Activated T-cell treated with anti-CD3 and anti-CD28 coated beads, Interleukin-2, amount 50 U/mL, for 4 hours (primary cell): ENCODE results near the gene EEF1B2. TPM values are rescaled to one million over a fixed set of nuclear protein-coding genes. Genes with fewer than 3 reads are reported as not detected.
A peak's percentile ranks its signal among the peaks of the same experiment; 100 is the strongest.
"Not testable (repeated sequence)": the region's sequence is repeated elsewhere in the genome, so short reads cannot be mapped to it uniquely, and the experiment has no call there.

Experiments used
- ATAC-seq, 2 donors: fragments of 200-7000 bp; cut with Tn5 transposase; one replicate each; pipeline ENCODE4 v1.10.0; 2021
- DNase-seq: peaks from one replicate; pipeline ENCODE4 v3.0.0-alpha.2; 2020
- H3K27me3 Mint-ChIP-seq: one replicate; pipeline ENCODE4 v1.8.0; 2021; ENCODE audit warnings: low read depth, mixed read lengths
- H3K36me3 Mint-ChIP-seq: one replicate; pipeline ENCODE4 v1.8.0; 2022; ENCODE audit warnings: mixed read lengths; ENCODE audit not compliant: insufficient read depth
- H3K4me1 Mint-ChIP-seq: one replicate; pipeline ENCODE4 v1.8.0; 2021; ENCODE audit warnings: low read depth, mixed read lengths
- H3K4me3 Mint-ChIP-seq: one replicate; pipeline ENCODE4 v1.8.0; 2021; ENCODE audit warnings: mild to moderate bottlenecking, moderate library complexity, mixed read lengths
- H3K9me3 Mint-ChIP-seq: one replicate; pipeline ENCODE4 v1.8.0; 2021; ENCODE audit warnings: mixed read lengths
- total RNA-seq, 3 donors: library from RNA; stranded (reverse); gene quantifications; one replicate each; pipeline ENCODE4 v1.2.1, GENCODE V29; 2021

EEF1B2 gene
- total RNA-seq, result 1,000 to 10,000 TPM; 1,014 to 1,071 (median 1,068) TPM

- Mint-ChIP-seq H3K36me3 (peaks cover 40% of the 10 kb centered on the region), H3K9me3 (no peaks in the 10 kb centered on the region), H3K27me3 (no peaks in the 10 kb centered on the region), H3K4me1 (peaks cover 52% of the 10 kb centered on the region), H3K4me3 (peak within 1 kb of the TSS; percentile 99)
- peak; percentile 93 for DNase-seq
- ATAC-seq, result peak; percentile 88 to 92
These were observed at the start of gene EEF1B2, which contains the start of gene NDUFS1 for GRCh38 chr2:206159346-206160124. Gene EEF1B2, plus strand, starts transcription at chr2:206159895. Its CDS starts 85 bp downstream, at chr2:206159980. Gene NDUFS1, minus strand, starts transcription at chr2:206159444. Its CDS starts 5,766 bp downstream, at chr2:206153678.

GRCh38 chr2:206112108-206112507 lies 47.6 kb upstream of the EEF1B2 start:
- peaks cover 7% of the 10 kb centered on the region for H3K36me3 Mint-ChIP-seq
- ATAC-seq, result no peak
- no peaks in the 10 kb centered on the region for H3K27me3 Mint-ChIP-seq
- DNase-seq, result no peak
- no peaks in the 10 kb centered on the region for H3K4me1 Mint-ChIP-seq
- H3K9me3 Mint-ChIP-seq, result peaks cover 9% of the 10 kb centered on the region
- no peak overlapping the region for H3K4me3 Mint-ChIP-seq

DNA sequence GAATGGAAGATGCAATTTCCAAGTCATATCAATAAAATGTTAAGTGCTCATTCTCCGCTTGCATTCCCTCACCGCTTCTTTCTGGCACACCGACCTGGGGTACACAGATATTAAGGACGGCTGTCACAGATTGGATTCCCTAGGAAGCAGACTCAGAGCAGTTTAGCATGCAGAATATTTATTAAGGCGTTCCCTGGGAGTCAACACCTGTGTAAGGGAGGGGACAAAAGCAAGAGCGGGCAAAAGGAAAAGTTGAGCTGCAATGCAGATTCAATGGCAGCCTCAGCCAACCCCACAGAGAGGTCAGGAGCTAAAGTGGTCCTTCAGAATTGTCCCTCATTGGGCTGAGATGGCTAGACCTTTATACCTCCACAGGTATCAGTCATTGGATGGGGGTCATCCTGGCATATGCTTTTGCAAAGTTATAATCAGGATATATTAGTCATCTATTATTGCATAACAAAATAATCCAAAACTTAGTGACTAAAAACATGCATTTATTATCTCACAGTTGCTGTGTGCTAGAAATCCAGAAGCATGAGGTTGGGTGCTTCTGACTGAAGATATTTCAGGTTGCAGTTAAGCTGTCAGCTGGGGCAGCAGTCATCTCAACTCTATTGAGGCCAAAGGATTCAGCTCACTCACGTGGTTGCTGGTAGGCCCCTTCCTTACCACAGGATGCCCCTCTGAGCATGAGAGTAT lies 46.7 kb upstream of the EEF1B2 start:
- ATAC-seq, result no peak
- no peak for DNase-seq
- Mint-ChIP-seq H3K36me3 (peaks cover 7% of the 10 kb centered on the region), H3K27me3 (no peaks in the 10 kb centered on the region), H3K9me3 (peaks cover 9% of the 10 kb centered on the region), H3K4me3 (no peak overlapping the region), H3K4me1 (no peaks in the 10 kb centered on the region)

- Mint-ChIP-seq H3K27me3 (no peaks in the 10 kb centered on the region), H3K9me3 (peaks cover 11% of the 10 kb centered on the region), H3K4me1 (no peaks in the 10 kb centered on the region), H3K4me3 (no peak overlapping the region), H3K36me3 (peaks cover 11% of the 10 kb centered on the region)
- DNase-seq (no peak), ATAC-seq (no peak)
These were observed 44.6 kb upstream of the EEF1B2 start for GRCh38 chr2:206115026-206115578.

- H3K9me3 Mint-ChIP-seq, result peaks cover 21% of the 10 kb centered on the region
- ATAC-seq (no peak), DNase-seq (no peak)
- no peak overlapping the region for H3K4me3 Mint-ChIP-seq
- no peaks in the 10 kb centered on the region for H3K4me1 Mint-ChIP-seq
- H3K36me3 Mint-ChIP-seq, result peaks cover 23% of the 10 kb centered on the region
- H3K27me3 Mint-ChIP-seq, result no peaks in the 10 kb centered on the region
These were observed 43.4 kb upstream of the EEF1B2 start for GRCh38 chr2:206116278-206116677.

DNA sequence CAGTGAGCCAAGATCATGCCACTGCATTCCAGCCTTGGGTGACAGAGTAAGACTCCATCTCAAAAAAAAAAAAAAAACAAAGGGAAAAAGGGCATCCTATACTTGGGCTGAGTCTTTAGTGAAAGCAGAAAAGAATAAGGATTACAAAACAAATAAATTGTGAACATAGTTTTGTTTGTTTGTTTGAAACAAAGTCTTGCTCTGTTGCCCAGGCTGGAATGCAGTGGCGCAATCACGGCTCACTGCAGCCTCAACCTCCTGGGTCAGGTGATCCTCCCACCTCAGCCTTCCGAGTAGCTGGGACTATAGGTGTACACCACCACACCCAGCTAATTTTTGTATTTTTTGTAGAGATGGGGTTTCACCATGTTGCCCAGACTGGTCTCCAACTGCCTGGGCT lies 37.1 kb upstream of the EEF1B2 start:
- not testable (repeated sequence) for H3K4me3 Mint-ChIP-seq, H3K27me3 Mint-ChIP-seq, DNase-seq, ATAC-seq, H3K4me1 Mint-ChIP-seq
- H3K36me3 Mint-ChIP-seq, result peaks cover 34% of the 10 kb centered on the region
- H3K9me3 Mint-ChIP-seq, result peaks cover 13% of the 10 kb centered on the region

DNA sequence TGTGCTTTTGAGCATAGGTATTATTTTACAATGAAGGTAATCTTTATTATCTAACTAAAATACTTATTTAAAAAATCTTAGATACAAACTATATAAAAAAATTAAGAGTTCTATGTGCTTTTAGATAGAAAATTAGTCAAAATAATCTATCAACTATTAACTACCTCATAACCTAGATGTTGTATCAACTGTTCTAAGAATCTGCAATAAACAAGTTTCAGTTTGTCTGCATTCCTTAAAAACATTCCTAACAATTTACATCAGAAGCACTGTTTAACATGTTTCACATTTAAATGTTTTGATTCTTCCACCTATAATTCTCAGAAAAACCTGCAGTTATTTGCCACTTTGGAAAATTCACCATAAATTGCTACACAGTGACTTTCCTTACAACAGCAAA lies 33.8 kb upstream of the EEF1B2 start:
- DNase-seq (no peak), ATAC-seq (no peak)
- Mint-ChIP-seq H3K27me3 (no peaks in the 10 kb centered on the region), H3K36me3 (peaks cover 31% of the 10 kb centered on the region), H3K4me3 (no peak overlapping the region), H3K4me1 (no peaks in the 10 kb centered on the region), H3K9me3 (peaks cover 4% of the 10 kb centered on the region)

DNA sequence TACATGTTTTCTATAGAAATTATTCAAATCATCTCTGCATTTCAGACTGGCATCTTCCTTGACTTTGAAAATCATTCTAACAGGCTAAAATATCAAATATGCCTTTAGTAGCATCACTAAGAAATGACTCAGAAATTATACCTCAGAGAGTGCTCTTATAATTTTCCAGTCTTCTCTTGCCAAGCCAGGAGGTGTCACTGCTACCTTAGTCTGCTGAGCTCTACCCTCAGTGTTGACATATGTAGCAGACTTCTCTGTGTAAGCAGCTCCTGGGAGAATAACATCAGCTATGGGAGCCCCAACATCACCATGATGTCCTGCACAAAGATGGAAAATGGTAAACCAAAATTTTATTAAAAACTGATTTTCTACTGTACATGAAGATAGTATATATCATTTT lies 32.0 kb upstream of the EEF1B2 start:
- Mint-ChIP-seq H3K9me3 (no peaks in the 10 kb centered on the region), H3K36me3 (peaks cover 20% of the 10 kb centered on the region), H3K4me1 (no peaks in the 10 kb centered on the region), H3K4me3 (no peak overlapping the region), H3K27me3 (no peaks in the 10 kb centered on the region)
- ATAC-seq (no peak), DNase-seq (no peak)

GRCh38 chr2:206143451-206143850 lies 16.2 kb upstream of the EEF1B2 start:
- Mint-ChIP-seq H3K4me3 (no peak overlapping the region), H3K9me3 (no peaks in the 10 kb centered on the region), H3K27me3 (no peaks in the 10 kb centered on the region), H3K36me3 (peaks cover 39% of the 10 kb centered on the region), H3K4me1 (no peaks in the 10 kb centered on the region)
- ATAC-seq (no peak), DNase-seq (no peak)

- Mint-ChIP-seq H3K4me1 (no peaks in the 10 kb centered on the region), H3K9me3 (no peaks in the 10 kb centered on the region), H3K27me3 (no peaks in the 10 kb centered on the region), H3K36me3 (peaks cover 43% of the 10 kb centered on the region), H3K4me3 (no peak overlapping the region)
- ATAC-seq, result no peak
- DNase-seq, result no peak
These were observed 15.3 kb upstream of the EEF1B2 start for GRCh38 chr2:206144383-206144782.

DNA sequence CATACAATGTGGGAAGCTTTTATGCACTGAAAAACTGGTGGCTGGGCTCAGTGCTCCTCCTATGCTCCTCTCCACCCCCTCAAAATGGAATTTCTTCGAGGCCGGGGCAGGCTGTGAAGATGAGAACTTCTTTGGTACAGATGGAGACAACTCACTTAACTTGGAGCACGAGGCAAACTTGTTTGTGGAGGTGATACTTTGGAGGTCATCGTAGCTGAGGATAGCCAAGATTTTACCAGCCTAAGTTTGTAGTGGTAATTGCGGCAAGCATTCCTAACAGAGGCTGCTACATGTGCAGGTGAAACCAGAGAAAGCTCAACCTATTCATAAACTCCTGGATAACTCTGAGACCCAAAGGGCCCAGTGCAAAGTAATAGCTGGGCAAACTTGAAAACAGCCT lies 14.0 kb upstream of the EEF1B2 start:
- Mint-ChIP-seq H3K9me3 (no peaks in the 10 kb centered on the region), H3K4me3 (no peak overlapping the region), H3K4me1 (no peaks in the 10 kb centered on the region), H3K36me3 (peaks cover 44% of the 10 kb centered on the region), H3K27me3 (no peaks in the 10 kb centered on the region)
- DNase-seq (no peak), ATAC-seq (no peak)

GRCh38 chr2:206149330-206149729 lies 10.4 kb upstream of the EEF1B2 start:
- peaks cover 7% of the 10 kb centered on the region for H3K4me1 Mint-ChIP-seq
- H3K36me3 Mint-ChIP-seq, result peaks cover 38% of the 10 kb centered on the region
- H3K4me3 Mint-ChIP-seq, result no peak overlapping the region
- no peaks in the 10 kb centered on the region for H3K9me3 Mint-ChIP-seq
- DNase-seq (no peak), ATAC-seq (no peak)
- H3K27me3 Mint-ChIP-seq, result no peaks in the 10 kb centered on the region

- Mint-ChIP-seq H3K9me3 (no peaks in the 10 kb centered on the region), H3K27me3 (no peaks in the 10 kb centered on the region), H3K4me3 (no peak overlapping the region), H3K36me3 (peaks cover 35% of the 10 kb centered on the region), H3K4me1 (peaks cover 9% of the 10 kb centered on the region)
- DNase-seq (no peak), ATAC-seq (no peak)
These were observed 9.5 kb upstream of the EEF1B2 start for GRCh38 chr2:206150168-206150567.

GRCh38 chr2:206150631-206151030 lies 9.1 kb upstream of the EEF1B2 start:
- no peak overlapping the region for H3K4me3 Mint-ChIP-seq
- peaks cover 9% of the 10 kb centered on the region for H3K4me1 Mint-ChIP-seq
- no peaks in the 10 kb centered on the region for H3K9me3 Mint-ChIP-seq
- peaks cover 31% of the 10 kb centered on the region for H3K36me3 Mint-ChIP-seq
- no peak for DNase-seq
- no peaks in the 10 kb centered on the region for H3K27me3 Mint-ChIP-seq
- ATAC-seq, result no peak

GRCh38 chr2:206154197-206154596 lies 5.5 kb upstream of the EEF1B2 start:
- DNase-seq, result no peak
- no peaks in the 10 kb centered on the region for H3K27me3 Mint-ChIP-seq
- H3K9me3 Mint-ChIP-seq, result no peaks in the 10 kb centered on the region
- peaks cover 29% of the 10 kb centered on the region for H3K4me1 Mint-ChIP-seq
- no peak overlapping the region for H3K4me3 Mint-ChIP-seq
- ATAC-seq, result no peak
- peaks cover 15% of the 10 kb centered on the region for H3K36me3 Mint-ChIP-seq
